Measurements from ENCODE around the gene DHRS1.

The DHRS1 gene

GRCh38 chr14:24279301-24280186 is 20.0 kb downstream of the DHRS1 start:
- H3K4me3 ChIP-seq (ENCODE audit: low read length): no peak overlapping the region
- no peaks in the 10 kb centered on the region for H3K9me3 ChIP-seq (ENCODE audit: low read length)
- no peaks in the 10 kb centered on the region for H3K36me3 ChIP-seq (ENCODE audit: insufficient read depth, low read length)
- no peaks in the 10 kb centered on the region for H3K4me1 ChIP-seq (ENCODE audit: insufficient read depth, low read length)
- H3K27me3 ChIP-seq (ENCODE audit: insufficient read depth, low read length): no peaks in the 10 kb centered on the region
- H2AFZ ChIP-seq (ENCODE audit: low read depth, low read length): no peak overlapping the region

- no peaks in the 10 kb centered on the region for H3K9me3 ChIP-seq (ENCODE audit: low read length)
- no peaks in the 10 kb centered on the region for H3K27me3 ChIP-seq (ENCODE audit: insufficient read depth, low read length)
- no peaks in the 10 kb centered on the region for H3K4me1 ChIP-seq (ENCODE audit: insufficient read depth, low read length)
- H3K4me3 ChIP-seq (ENCODE audit: low read length): no peak overlapping the region
- no peak overlapping the region for H2AFZ ChIP-seq (ENCODE audit: low read depth, low read length)
- no peaks in the 10 kb centered on the region for H3K36me3 ChIP-seq (ENCODE audit: insufficient read depth, low read length)
Measured at GRCh38 chr14:24278424-24278823, 21.2 kb downstream of the DHRS1 start.

- no peaks in the 10 kb centered on the region for H3K9me3 ChIP-seq (ENCODE audit: low read length)
- H2AFZ ChIP-seq (ENCODE audit: low read depth, low read length): no peak overlapping the region
- no peak overlapping the region for H3K4me3 ChIP-seq (ENCODE audit: low read length)
- H3K27me3 ChIP-seq (ENCODE audit: insufficient read depth, low read length): no peaks in the 10 kb centered on the region
- no peaks in the 10 kb centered on the region for H3K4me1 ChIP-seq (ENCODE audit: insufficient read depth, low read length)
- no peaks in the 10 kb centered on the region for H3K36me3 ChIP-seq (ENCODE audit: insufficient read depth, low read length)
Measured at GRCh38 chr14:24277606-24278321, 21.8 kb downstream of the DHRS1 start.

- Histone ChIP-seq H3K27me3 (ENCODE audit: insufficient read depth, low read length) (no peaks in the 10 kb centered on the region), H3K36me3 (ENCODE audit: insufficient read depth, low read length) (no peaks in the 10 kb centered on the region), H3K4me1 (ENCODE audit: insufficient read depth, low read length) (peaks cover under 1% of the 10 kb centered on the region), H3K9me3 (ENCODE audit: low read length) (no peaks in the 10 kb centered on the region), H2AFZ (ENCODE audit: low read depth, low read length) (no peak overlapping the region), H3K4me3 (ENCODE audit: low read length) (no peak overlapping the region)
Measured at GRCh38 chr14:24277071-24277470, 22.5 kb downstream of the DHRS1 start.

GRCh38 chr14:24274101-24274543 is 25.5 kb downstream of the DHRS1 start:
- no peak overlapping the region for H2AFZ ChIP-seq (ENCODE audit: low read depth, low read length)
- no peak overlapping the region for H3K4me3 ChIP-seq (ENCODE audit: low read length)
- H3K4me1 ChIP-seq (ENCODE audit: insufficient read depth, low read length): peaks cover 9% of the 10 kb centered on the region
- H3K36me3 ChIP-seq (ENCODE audit: insufficient read depth, low read length): no peaks in the 10 kb centered on the region
- H3K27me3 ChIP-seq (ENCODE audit: insufficient read depth, low read length): no peaks in the 10 kb centered on the region
- H3K9me3 ChIP-seq (ENCODE audit: low read length): no peaks in the 10 kb centered on the region

- no peaks in the 10 kb centered on the region for H3K27me3 ChIP-seq (ENCODE audit: insufficient read depth, low read length)
- no peak overlapping the region for H2AFZ ChIP-seq (ENCODE audit: low read depth, low read length)
- H3K36me3 ChIP-seq (ENCODE audit: insufficient read depth, low read length): no peaks in the 10 kb centered on the region
- no peaks in the 10 kb centered on the region for H3K9me3 ChIP-seq (ENCODE audit: low read length)
- H3K4me1 ChIP-seq (ENCODE audit: insufficient read depth, low read length): peaks cover 9% of the 10 kb centered on the region
- no peak overlapping the region for H3K4me3 ChIP-seq (ENCODE audit: low read length)
Measured at GRCh38 chr14:24273422-24273998, 26.1 kb downstream of the DHRS1 start.

GRCh38 chr14:24272467-24272866 is 27.1 kb downstream of the DHRS1 start:
- H2AFZ ChIP-seq (ENCODE audit: low read depth, low read length): no peak overlapping the region
- H3K9me3 ChIP-seq (ENCODE audit: low read length): no peaks in the 10 kb centered on the region
- no peak overlapping the region for H3K4me3 ChIP-seq (ENCODE audit: low read length)
- H3K27me3 ChIP-seq (ENCODE audit: insufficient read depth, low read length): no peaks in the 10 kb centered on the region
- H3K36me3 ChIP-seq (ENCODE audit: insufficient read depth, low read length): no peaks in the 10 kb centered on the region
- H3K4me1 ChIP-seq (ENCODE audit: insufficient read depth, low read length): peaks cover 9% of the 10 kb centered on the region

- Histone ChIP-seq H3K27me3 (ENCODE audit: insufficient read depth, low read length) (no peaks in the 10 kb centered on the region), H3K4me1 (ENCODE audit: insufficient read depth, low read length) (peaks cover 9% of the 10 kb centered on the region), H3K36me3 (ENCODE audit: insufficient read depth, low read length) (peaks cover 5% of the 10 kb centered on the region), H3K9me3 (ENCODE audit: low read length) (no peaks in the 10 kb centered on the region), H3K4me3 (ENCODE audit: low read length) (peak overlapping the region; percentile 88), H2AFZ (ENCODE audit: low read depth, low read length) (peak overlapping the region; percentile 80)
Measured at GRCh38 chr14:24271834-24272263, 27.7 kb downstream of the DHRS1 start.

- peak within 1 kb of the TSS; percentile 88 for H3K4me3 ChIP-seq (ENCODE audit: low read length)
- peaks cover 9% of the 10 kb centered on the region for H3K36me3 ChIP-seq (ENCODE audit: insufficient read depth, low read length)
- no peaks in the 10 kb centered on the region for H3K27me3 ChIP-seq (ENCODE audit: insufficient read depth, low read length)
- H3K4me1 ChIP-seq (ENCODE audit: insufficient read depth, low read length): peaks cover 9% of the 10 kb centered on the region
- H2AFZ ChIP-seq (ENCODE audit: low read depth, low read length): peak within 1 kb of the TSS; percentile 80
- no peaks in the 10 kb centered on the region for H3K9me3 ChIP-seq (ENCODE audit: low read length)
Measured at GRCh38 chr14:24271134-24271833, 28.3 kb downstream of the DHRS1 start, which contains the start of gene RABGGTA. RABGGTA (minus strand) TSS chr14:24271597; CDS start chr14:24271115, 482 bp downstream.

- H3K27me3 ChIP-seq (ENCODE audit: insufficient read depth, low read length): no peaks in the 10 kb centered on the region
- H3K36me3 ChIP-seq (ENCODE audit: insufficient read depth, low read length): peaks cover 11% of the 10 kb centered on the region
- no peaks in the 10 kb centered on the region for H3K9me3 ChIP-seq (ENCODE audit: low read length)
- peak overlapping the region; percentile 80 for H2AFZ ChIP-seq (ENCODE audit: low read depth, low read length)
- H3K4me1 ChIP-seq (ENCODE audit: insufficient read depth, low read length): peaks cover 9% of the 10 kb centered on the region
- H3K4me3 ChIP-seq (ENCODE audit: low read length): peak overlapping the region; percentile 88
Measured at GRCh38 chr14:24270537-24271133, 28.9 kb downstream of the DHRS1 start.

GRCh38 chr14:24269910-24270536 is 29.6 kb downstream of the DHRS1 start:
- H3K4me1 ChIP-seq (ENCODE audit: insufficient read depth, low read length): peaks cover 9% of the 10 kb centered on the region
- no peaks in the 10 kb centered on the region for H3K9me3 ChIP-seq (ENCODE audit: low read length)
- no peak overlapping the region for H3K4me3 ChIP-seq (ENCODE audit: low read length)
- peaks cover 11% of the 10 kb centered on the region for H3K36me3 ChIP-seq (ENCODE audit: insufficient read depth, low read length)
- H3K27me3 ChIP-seq (ENCODE audit: insufficient read depth, low read length): no peaks in the 10 kb centered on the region
- no peak overlapping the region for H2AFZ ChIP-seq (ENCODE audit: low read depth, low read length)

- no peaks in the 10 kb centered on the region for H3K9me3 ChIP-seq (ENCODE audit: low read length)
- peaks cover 11% of the 10 kb centered on the region for H3K36me3 ChIP-seq (ENCODE audit: insufficient read depth, low read length)
- H2AFZ ChIP-seq (ENCODE audit: low read depth, low read length): no peak overlapping the region
- peaks cover 9% of the 10 kb centered on the region for H3K4me1 ChIP-seq (ENCODE audit: insufficient read depth, low read length)
- H3K4me3 ChIP-seq (ENCODE audit: low read length): no peak overlapping the region
- no peaks in the 10 kb centered on the region for H3K27me3 ChIP-seq (ENCODE audit: insufficient read depth, low read length)
Measured at GRCh38 chr14:24269368-24269767, 30.2 kb downstream of the DHRS1 start.

Data from neuron (in vitro differentiated cells).